K562 (cell line): Measurements from ENCODE around the gene CALML4. TPM values are rescaled to one million over a fixed set of nuclear protein-coding genes. Genes with fewer than 3 reads are reported as not detected.
"Not testable (repeated sequence)": the region's sequence is repeated elsewhere in the genome, so short reads cannot be mapped to it uniquely, and the experiment has no call there.

Experiments
- ATAC-seq: fragments of 200-7000 bp; cut with Tn5 transposase; 3 replicates; pipeline ENCODE4 v1.9.1; 2020; ENCODE audit warnings: moderate library complexity
- BruUV-seq: library from RNA; stranded (reverse); fragments of 400-500 nt; replicated peaks from 2 replicates; lab custom pipeline; 2021; lab: Mats Ljungman, UMichigan
- CTCF ChIA-PET: fragments of 300-600 bp; formaldehyde crosslinking; extraction: SDS; loops from one replicate; lab custom pipeline; 2021; ENCODE audit warnings: low intra/inter-chr PET ratio; lab: Yijun Ruan, JAX
- POLR2A ChIA-PET: fragments of 300-600, 350-650 bp; sonication (Branson Sonifier 250); formaldehyde crosslinking; extraction: SDS; loops from one replicate; lab custom pipeline; 2021; ENCODE audit warnings: antibody characterized with exemption, inconsistent platforms; lab: Yijun Ruan, JAX
- DNase-seq, 4 experiments: peaks; one replicate each; pipeline versions ENCODE4 v3.0.0 to v3.0.0-alpha.2; 2011 to 2018; ENCODE audit warnings: low spot score in 3 of 4, mixed read lengths in 3 of 4; ENCODE audit errors: extremely low read depth in 1 of 4
- FAIRE-seq: peaks from 2 replicates; lab custom pipeline; 2011; peaks lifted over from hg19 to GRCh38; lab: Jason Lieb, UNC
- H2AFZ ChIP-seq: 2 replicates; pipeline ENCODE4 v1.6.0; 2011; ENCODE audit warnings: low read depth, low read length, control low read depth, inconsistent platforms
- H3K27ac ChIP-seq: fragments of 200-600 bp; 3 replicates; pipeline ENCODE4 v1.8.0; 2011; ENCODE audit warnings: low read depth, mild to moderate bottlenecking, control low read depth, inconsistent platforms, low read length, moderate library complexity, mixed read lengths; ENCODE audit errors: extremely low read depth
- H3K27me3 ChIP-seq, 2 experiments: fragments of 300-600 bp in 1 of 2; 2 replicates in 1 of 2; 3 replicates in 1 of 2; pipeline versions ENCODE4 v1.6.0 to v1.8.0; 2011; ENCODE audit warnings: inconsistent platforms in 2 of 2, low read length in 2 of 2, mild to moderate bottlenecking in 1 of 2, mixed read lengths in 1 of 2, moderate library complexity in 1 of 2; ENCODE audit not compliant: control insufficient read depth in 2 of 2, insufficient read depth in 2 of 2
- H3K36me3 ChIP-seq: fragments of 300-600 bp; 3 replicates; pipeline ENCODE4 v1.8.0; 2011; ENCODE audit warnings: mild to moderate bottlenecking, low read length, inconsistent platforms; ENCODE audit not compliant: control insufficient read depth, insufficient read depth
- H3K4me1 ChIP-seq, 2 experiments: fragments of 200-600 bp in 1 of 2; replicated peaks in 1 of 2; 2 replicates in 1 of 2; 3 replicates in 1 of 2; pipeline versions ENCODE4 v1.5.1 to v1.8.0; 2011; ENCODE audit warnings: inconsistent platforms in 2 of 2, low read length in 2 of 2, mild to moderate bottlenecking in 1 of 2, mixed read lengths in 1 of 2, moderate library complexity in 1 of 2; ENCODE audit not compliant: control insufficient read depth in 2 of 2, insufficient read depth in 2 of 2
- H3K4me2 ChIP-seq: 2 replicates; pipeline ENCODE4 v1.6.1; 2011; ENCODE audit warnings: low read length, control low read depth, inconsistent platforms, mixed read lengths; ENCODE audit not compliant: insufficient read depth
- H3K4me3 ChIP-seq: fragments of 200-600 bp; sonication (generic), shearing (Covaris generic); 2 replicates; pipeline ENCODE4 v1.5.1; 2016; ENCODE audit warnings: control low read depth, inconsistent platforms
- H3K79me2 ChIP-seq: fragments of 200-600 bp; 3 replicates; pipeline ENCODE4 v1.8.0; 2011; ENCODE audit warnings: low read length, inconsistent platforms; ENCODE audit not compliant: control insufficient read depth, insufficient read depth
- H3K9ac ChIP-seq, 2 experiments: 2 replicates each; pipeline versions ENCODE4 v1.6.0 to v1.6.1; 2011; ENCODE audit warnings: low read depth in 2 of 2, low read length in 2 of 2, control low read depth in 1 of 2, inconsistent platforms in 1 of 2, mild to moderate bottlenecking in 1 of 2, mixed read lengths in 1 of 2; ENCODE audit not compliant: insufficient read depth in 1 of 2
- H3K9me1 ChIP-seq: one replicate; pipeline ENCODE4 v1.6.0; 2011; ENCODE audit warnings: inconsistent platforms, mild to moderate bottlenecking, low read length, moderate library complexity; ENCODE audit not compliant: control insufficient read depth, insufficient read depth
- H3K9me3 ChIP-seq: replicated peaks from 2 replicates; pipeline ENCODE4 v1.5.1; 2011; ENCODE audit warnings: low read depth, low read length, inconsistent platforms; ENCODE audit not compliant: control insufficient read depth, insufficient read depth
- H4K20me1 ChIP-seq: replicated peaks from 2 replicates; pipeline ENCODE4 v1.6.1; 2011; ENCODE audit warnings: low read length, inconsistent platforms, mixed read lengths; ENCODE audit not compliant: control insufficient read depth, insufficient read depth
- ARID4B ChIP-seq: sonication (generic); formaldehyde crosslinking; IDR thresholded peaks from 2 replicates; pipeline ENCODE4 v1.8.0; 2022; ENCODE audit warnings: mild to moderate bottlenecking, missing genetic modification reagents
- CBFA2T3 ChIP-seq: fragments of 450-650 bp; IDR thresholded peaks from 2 replicates; pipeline ENCODE4 v1.6.1; 2017
- PTBP1 ChIP-seq: fragments of 200-400 bp; formaldehyde crosslinking; IDR thresholded peaks from 2 replicates; pipeline ENCODE4 v1.6.1; 2017; ENCODE audit warnings: low read depth, low read length
- RBFOX2 ChIP-seq: fragments of 200-400 bp; formaldehyde crosslinking; IDR thresholded peaks from 2 replicates; pipeline ENCODE4 v1.6.1; 2017; ENCODE audit warnings: low read depth, mild to moderate bottlenecking, low read length, moderate library complexity
- TAF15 ChIP-seq: fragments of 200-400 bp; formaldehyde crosslinking; IDR thresholded peaks from 2 replicates; pipeline ENCODE4 v1.6.1; 2017; ENCODE audit warnings: mild to moderate bottlenecking, low read depth, low read length, moderate library complexity
- WGBS: fragments of 100-300 bp; shearing (Covaris generic); methylation state at CpG from one replicate; pipeline ENCODE4 v1.1.6; 2016; ENCODE audit warnings: low coverage, mixed read lengths; ENCODE audit not compliant: insufficient coverage; ENCODE audit errors: missing lambda C conversion rate; 5-methylcytosine and 5-hydroxymethylcytosine counted together
- in situ Hi-C: fragments of 300-500 bp; cut with MboI; formaldehyde crosslinking; loops from 4 replicates; pipeline ENCODE4 v1.15.0; 2018; ENCODE audit warnings: inconsistent platforms, mixed read lengths
- intact Hi-C: fragments of 100-400 bp; cut with micrococcal nuclease; formaldehyde crosslinking; loops from 2 replicates; pipeline ENCODE4 v1.14.2; 2022
- polyA plus RNA-seq, 8 experiments: library from polyadenylated mRNA; depleted of rRNA in 4 of 8; stranded (reverse) in 5 of 8; unstranded in 3 of 8; fragments of >200 nt; fragmentation: Nextera tagmentation in 2 of 8; fragmentation: Illumina TruSeq in 1 of 8; extraction: Ambion mirVana in 2 of 8; extraction: Trizol in 1 of 8; gene quantifications; 2 replicates each; pipeline versions ENCODE4 v1.2.1 to v1.2.3, GENCODE V29; 2011 to 2014; ENCODE audit warnings: inconsistent platforms in 1 of 8, missing spikeins in 1 of 8
- total RNA-seq, 7 experiments: library from RNA; depleted of rRNA in 6 of 7; stranded (reverse); fragments of >200 nt in 6 of 7; fragmentation: Illumina TruSeq in 2 of 7; extraction: Trizol in 2 of 7; gene quantifications; 2 replicates each; pipeline versions ENCODE4 v1.2.1 to v1.2.3, GENCODE V29; 2011 to 2021; ENCODE audit warnings: low replicate concordance in 1 of 7

CALML4 gene
- total and polyA plus RNA-seq, 9 of the 15 experiments (the other 6 are each of a cell fraction or from before 2014, with no cell fraction given) = 2.8 to 30.6 (median 15.5) TPM

DNA sequence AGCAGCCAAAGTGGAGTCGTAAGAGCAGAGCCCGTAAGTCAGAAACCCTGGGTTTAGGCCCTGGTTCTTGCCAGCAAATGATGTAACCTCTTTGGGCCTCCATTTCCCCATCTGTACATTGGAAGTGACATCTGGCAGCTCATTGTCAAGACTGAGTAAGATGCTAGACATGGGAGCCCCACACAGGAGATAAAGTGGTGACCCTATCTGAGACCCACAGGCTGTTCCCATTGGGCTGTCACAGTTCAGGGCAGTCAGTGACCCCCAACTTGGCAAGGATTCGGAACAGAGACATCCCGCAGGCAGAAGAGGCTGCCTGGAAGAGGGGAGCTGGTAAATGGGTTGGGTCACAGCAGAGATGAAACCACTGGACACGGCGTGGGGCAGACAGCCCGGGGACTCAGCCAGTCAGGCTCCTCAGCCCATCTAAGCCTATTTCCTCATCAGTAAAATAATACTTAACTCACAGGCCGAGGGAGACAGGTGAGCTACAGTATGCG lies 22.6 kb upstream of the CALML4 start:
- intact Hi-C loops = no loop called here
- CTCF ChIA-PET = no interaction called here

DNA sequence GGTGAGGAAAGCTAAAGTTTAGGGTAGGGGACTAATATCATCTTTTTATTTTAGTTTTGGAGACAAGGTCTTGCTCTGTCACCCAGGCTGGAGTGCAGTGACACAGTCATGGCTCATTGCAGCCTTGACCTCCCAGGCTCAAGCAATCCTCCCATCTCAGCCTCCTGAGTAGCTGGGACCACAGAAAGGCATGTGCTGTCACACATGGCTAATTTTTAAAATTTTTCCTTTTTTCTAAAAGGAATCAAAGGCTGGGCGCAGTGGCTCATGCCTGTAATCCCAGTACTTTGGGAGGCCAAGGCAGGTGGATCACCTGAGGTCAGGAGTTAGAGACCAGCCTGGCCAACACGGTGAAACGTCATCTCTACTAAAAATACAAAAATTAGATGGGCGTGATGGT lies 20.3 kb upstream of the CALML4 start:
- intact Hi-C loops, BruUV-seq: not testable (repeated sequence)

More for the DNA sequence above, 22.6 kb upstream of the CALML4 start:
- in situ Hi-C loops = no loop called here
- H3K9me3 ChIP-seq = no peaks in the 10 kb centered on the region
- FAIRE-seq (peak; percentile 26), ATAC-seq (peak; percentile 6)
- H3K4me1 ChIP-seq = peaks cover 30 to 36% of the 10 kb centered on the region in 2 experiments; a peak in 4 of 5 replicates
- H2AFZ ChIP-seq = peak overlapping the region; percentile 91; the same call in 1 of the 2 replicates
- peak overlapping the region; percentile 88 to 99 for H3K9ac ChIP-seq
- TF ChIP-seq PTBP1 (no peak), TAF15 (no peak), ARID4B (no peak), CBFA2T3 (peak; percentile 37), RBFOX2 (peak; percentile 33; the same call in 1 of the 2 replicates)
- TF ChIP-seq, all 486 proteins: peak for 2
- POLR2A ChIA-PET = interaction anchor here (0.5 to 2.7 kb wide), 8 partner anchors 9 to 69 kb away, joined by 3 to 10 read pairs (median 4); partner anchors contain the start of gene FEM1B
- Histone ChIP-seq H3K36me3 (peaks cover 30% of the 10 kb centered on the region), H3K27ac (peak overlapping the region; percentile 95), H3K79me2 (peaks cover 67% of the 10 kb centered on the region), H3K9me1 (peaks cover 6% of the 10 kb centered on the region), H4K20me1 (peaks cover 18% of the 10 kb centered on the region), H3K27me3 (no peaks in the 10 kb centered on the region), H3K4me3 (peak overlapping the region; percentile 93), H3K4me2 (peak overlapping the region; percentile 99)
- DNase-seq = peak in 3 of 4 experiments; percentile 31 to 43 (median 34)
- no TSS peak for BruUV-seq
- 12% methylated on average over 9 of the region's 9 CpGs for WGBS

More for the DNA sequence above, 20.3 kb upstream of the CALML4 start:
- H3K36me3 ChIP-seq = peaks cover 33% of the 10 kb centered on the region
- H3K27ac ChIP-seq, CTCF ChIA-PET, DNase-seq, H3K4me2 ChIP-seq, ATAC-seq, H3K9me3 ChIP-seq, H3K9ac ChIP-seq, H3K4me3 ChIP-seq, H3K9me1 ChIP-seq, FAIRE-seq, H3K27me3 ChIP-seq, in situ Hi-C loops, POLR2A ChIA-PET, H2AFZ ChIP-seq: not testable (repeated sequence)
- peaks cover 18% of the 10 kb centered on the region for H4K20me1 ChIP-seq
- 95% methylated on average over 4 of the region's 4 CpGs for WGBS
- peaks cover 30 to 44% of the 10 kb centered on the region in 2 experiments; a peak in 4 of 5 replicates for H3K4me1 ChIP-seq
- H3K79me2 ChIP-seq = peaks cover 71% of the 10 kb centered on the region
